ENCODE data around the gene SEPTIN5. TPM values are rescaled to one million over a fixed set of nuclear protein-coding genes. Genes with fewer than 3 reads are reported as not detected.
A peak's percentile ranks its signal among the peaks of the same experiment; 100 is the strongest.

SEPTIN5 gene
- total and polyA plus RNA-seq, 4 experiments from 2014 or later, result not detected

GRCh38 chr22:19719488-19720021 lies 5.3 kb downstream of the SEPTIN5 start:
- Mint-ChIP-seq H3K4me1 (peaks cover 5 to 37% (median 13%) of the 10 kb centered on the region in 4 donors), H3K27ac (peak overlapping the region in 1 of 7 donors; percentile 55), H3K36me3 (no peaks in the 10 kb centered on the region), H3K9me3 (peaks cover 0 to 2% (median 0%) of the 10 kb centered on the region in 8 donors), H3K4me3 (peak overlapping the region; percentile 55 to 78 (median 72)), H3K27me3 (peaks cover 20 to 32% of the 10 kb centered on the region in 2 donors)
- Histone ChIP-seq H3K9me3 (ENCODE audit: control insufficient read depth in 1 of 2, low read length in 2 of 2) (no peaks in the 10 kb centered on the region), H3K4me1 (ENCODE audit: insufficient read depth, low read length) (peaks cover 30% of the 10 kb centered on the region), H3K4me3 (ENCODE audit: low read length in 2 of 2) (no peak overlapping the region), H3K36me3 (ENCODE audit: insufficient read depth, low read length) (no peaks in the 10 kb centered on the region), H3K27ac (ENCODE audit: low read depth, low read length) (no peak overlapping the region), H3K27me3 (ENCODE audit: insufficient read depth, low read length) (peaks cover 20% of the 10 kb centered on the region)
- POLR2A ChIA-PET (ENCODE audit: partially characterized antibody), result no interaction called here
- peak in 1 of 5 donors; percentile 42 for DNase-seq
- intact Hi-C loops (cut with micrococcal nuclease), result loop anchor here (2.0 kb wide), 1 partner anchor 541 kb away; the partner anchor contains the start of gene SLC25A1
- CTCF ChIA-PET (ENCODE audit: partially characterized antibody), result interaction anchor here (1.1 kb wide), 1 partner anchor 39 kb away, joined by 3 read pairs; no protein-coding TSS in a partner anchor

DNA sequence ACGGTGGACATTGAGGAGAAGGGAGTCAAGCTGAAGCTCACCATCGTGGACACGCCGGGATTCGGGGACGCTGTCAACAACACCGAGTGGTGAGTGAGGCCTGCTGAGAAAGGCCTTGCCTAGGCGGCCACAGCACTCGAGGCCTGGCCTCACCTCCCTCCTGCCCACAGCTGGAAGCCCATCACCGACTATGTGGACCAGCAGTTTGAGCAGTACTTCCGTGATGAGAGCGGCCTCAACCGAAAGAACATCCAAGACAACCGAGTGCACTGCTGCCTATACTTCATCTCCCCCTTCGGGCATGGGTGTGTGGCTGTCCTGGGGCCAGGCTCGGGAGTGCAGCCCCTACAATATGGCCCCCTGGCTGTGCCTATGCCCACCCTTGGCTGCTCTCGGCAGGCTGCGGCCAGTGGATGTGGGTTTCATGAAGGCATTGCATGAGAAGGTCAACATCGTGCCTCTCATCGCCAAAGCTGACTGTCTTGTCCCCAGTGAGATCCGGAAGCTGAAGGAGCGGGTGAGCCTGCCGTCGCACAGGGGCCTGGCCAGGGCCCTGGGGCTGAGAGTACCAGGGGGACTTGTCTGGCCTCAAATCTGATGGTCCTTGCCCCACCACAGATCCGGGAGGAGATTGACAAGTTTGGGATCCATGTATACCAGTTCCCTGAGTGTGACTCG lies 6.0 kb downstream of the SEPTIN5 start:
- no peaks in the 10 kb centered on the region for H3K36me3 ChIP-seq (ENCODE audit: insufficient read depth, low read length)
- no peak overlapping the region for H3K4me3 ChIP-seq (ENCODE audit: low read length in 2 of 2)
- peaks cover 15% of the 10 kb centered on the region for H3K27me3 ChIP-seq (ENCODE audit: insufficient read depth, low read length)
- ChIA-PET CTCF (ENCODE audit: partially characterized antibody) (interaction anchor here (1.1 to 1.5 kb wide), 2 partner anchors 10 to 40 kb away, joined by 3 to 5 read pairs; no protein-coding TSS in a partner anchor), POLR2A (ENCODE audit: partially characterized antibody) (no interaction called here)
- Mint-ChIP-seq H3K36me3 (no peaks in the 10 kb centered on the region), H3K9me3 (peaks cover 0 to 2% (median 0%) of the 10 kb centered on the region in 8 donors), H3K4me3 (peak overlapping the region in 3 of 8 donors; percentile 37 to 78 (median 55)), H3K27me3 (peaks cover 26 to 33% of the 10 kb centered on the region in 2 donors), H3K4me1 (peaks cover 5 to 40% (median 16%) of the 10 kb centered on the region in 4 donors), H3K27ac (peak overlapping the region in 1 of 7 donors; percentile 53)
- H3K9me3 ChIP-seq (ENCODE audit: control insufficient read depth in 1 of 2, low read length in 2 of 2), result no peaks in the 10 kb centered on the region
- H3K27ac ChIP-seq (ENCODE audit: low read depth, low read length), result no peak overlapping the region
- peak in 1 of 5 donors; percentile 19 for DNase-seq
- peaks cover 24% of the 10 kb centered on the region for H3K4me1 ChIP-seq (ENCODE audit: insufficient read depth, low read length)
- intact Hi-C loops (cut with micrococcal nuclease), result no loop called here

DNA sequence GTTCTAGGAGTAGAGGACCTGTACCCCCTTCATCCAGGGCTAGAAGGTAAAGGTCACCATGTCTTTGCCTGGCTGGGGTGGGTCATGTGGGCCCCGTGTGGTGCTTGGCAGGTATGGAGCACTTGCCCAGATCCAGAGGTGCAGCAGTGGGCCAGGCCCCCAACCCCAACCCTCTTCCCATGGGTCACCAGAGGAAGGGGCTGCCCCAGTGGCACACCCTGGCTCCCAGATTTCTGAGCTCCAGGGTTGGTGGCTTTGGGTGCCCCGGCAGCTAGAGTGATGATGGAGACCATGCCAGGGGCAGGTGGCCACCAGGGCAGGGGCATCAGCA lies 6.7 kb downstream of the SEPTIN5 start:
- ChIA-PET CTCF (ENCODE audit: partially characterized antibody) (interaction anchor here (1.5 kb wide), 1 partner anchor 9 kb away, joined by 5 read pairs; no protein-coding TSS in a partner anchor), POLR2A (ENCODE audit: partially characterized antibody) (no interaction called here)
- no peak overlapping the region for H3K27ac ChIP-seq (ENCODE audit: low read depth, low read length)
- peak overlapping the region in 1 of 8 donors; percentile 2 for H3K4me3 Mint-ChIP-seq
- H3K9me3 ChIP-seq (ENCODE audit: control insufficient read depth in 1 of 2, low read length in 2 of 2), result no peaks in the 10 kb centered on the region
- no peaks in the 10 kb centered on the region for H3K36me3 Mint-ChIP-seq
- intact Hi-C loops (cut with micrococcal nuclease), result no loop called here
- H3K27ac Mint-ChIP-seq, result peak overlapping the region in 1 of 7 donors; percentile 53
- peaks cover 0 to 2% (median 0%) of the 10 kb centered on the region in 8 donors for H3K9me3 Mint-ChIP-seq
- peak in 1 of 5 donors; percentile 17 for DNase-seq
- H3K4me1 ChIP-seq (ENCODE audit: insufficient read depth, low read length), result peaks cover 24% of the 10 kb centered on the region
- H3K27me3 ChIP-seq (ENCODE audit: insufficient read depth, low read length), result peaks cover 9% of the 10 kb centered on the region
- H3K4me3 ChIP-seq (ENCODE audit: low read length in 2 of 2), result no peak overlapping the region
- H3K27me3 Mint-ChIP-seq, result peaks cover 28 to 35% of the 10 kb centered on the region in 2 donors
- H3K4me1 Mint-ChIP-seq, result peaks cover 5 to 40% (median 16%) of the 10 kb centered on the region in 4 donors
- H3K36me3 ChIP-seq (ENCODE audit: insufficient read depth, low read length), result no peaks in the 10 kb centered on the region

DNA sequence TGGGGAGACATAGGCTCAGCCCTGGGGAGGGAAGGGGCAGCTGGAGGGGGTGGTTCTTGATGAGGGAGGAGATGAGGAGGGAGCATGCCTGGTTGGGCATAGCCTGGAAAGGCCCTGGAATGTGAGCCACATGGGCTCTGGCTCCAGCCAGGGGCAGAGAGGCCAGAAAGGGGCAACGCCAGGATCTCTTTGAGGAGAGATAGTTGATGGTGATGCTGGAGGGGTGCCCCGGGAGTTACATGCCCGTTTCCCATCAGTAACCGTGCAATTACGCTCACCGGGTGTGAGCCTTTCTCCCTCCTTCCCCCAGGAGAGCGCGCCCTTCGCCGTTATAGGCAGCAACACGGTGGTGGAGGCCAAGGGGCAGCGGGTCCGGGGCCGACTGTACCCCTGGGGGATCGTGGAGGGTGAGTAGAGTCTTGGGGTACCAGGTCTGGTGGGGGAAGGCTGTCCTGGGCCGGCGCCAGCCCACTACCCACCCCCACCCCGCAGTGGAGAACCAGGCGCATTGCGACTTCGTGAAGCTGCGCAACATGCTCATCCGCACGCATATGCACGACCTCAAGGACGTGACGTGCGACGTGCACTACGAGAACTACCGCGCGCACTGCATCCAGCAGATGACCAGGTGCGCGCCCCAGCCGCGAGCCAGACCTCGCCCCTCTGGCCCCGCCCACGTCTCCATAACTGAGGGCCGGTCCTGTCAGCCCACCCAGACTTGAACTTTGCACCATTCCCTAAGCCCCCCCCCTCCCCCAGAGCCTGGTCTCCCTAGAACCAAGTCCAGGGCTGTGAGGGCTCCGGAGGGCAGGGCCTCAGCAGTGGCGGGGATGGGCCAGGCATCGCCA lies 7.3 kb downstream of the SEPTIN5 start:
- H3K9me3 ChIP-seq (ENCODE audit: control insufficient read depth in 1 of 2, low read length in 2 of 2), result no peaks in the 10 kb centered on the region
- no peak overlapping the region for H3K27ac ChIP-seq (ENCODE audit: low read depth, low read length)
- intact Hi-C loops (cut with micrococcal nuclease), result no loop called here
- DNase-seq, result peak in 1 of 5 donors; percentile 42
- peaks cover 24% of the 10 kb centered on the region for H3K4me1 ChIP-seq (ENCODE audit: insufficient read depth, low read length)
- POLR2A ChIA-PET (ENCODE audit: partially characterized antibody), result no interaction called here
- peaks cover 5 to 40% (median 16%) of the 10 kb centered on the region in 4 donors for H3K4me1 Mint-ChIP-seq
- peaks cover 28 to 35% of the 10 kb centered on the region in 2 donors for H3K27me3 Mint-ChIP-seq
- CTCF ChIA-PET (ENCODE audit: partially characterized antibody), result interaction anchor here (1.5 kb wide), 1 partner anchor 9 kb away, joined by 5 read pairs; no protein-coding TSS in a partner anchor
- H3K36me3 Mint-ChIP-seq, result no peaks in the 10 kb centered on the region
- H3K9me3 Mint-ChIP-seq, result peaks cover 0 to 2% (median 0%) of the 10 kb centered on the region in 8 donors
- H3K27me3 ChIP-seq (ENCODE audit: insufficient read depth, low read length), result peaks cover 5% of the 10 kb centered on the region
- H3K36me3 ChIP-seq (ENCODE audit: insufficient read depth, low read length), result no peaks in the 10 kb centered on the region
- H3K4me3 Mint-ChIP-seq, result peak overlapping the region in 2 of 8 donors; percentile 36 to 44
- H3K27ac Mint-ChIP-seq, result peak overlapping the region in 1 of 7 donors; percentile 53
- no peak overlapping the region for H3K4me3 ChIP-seq (ENCODE audit: low read length in 2 of 2)

DNA sequence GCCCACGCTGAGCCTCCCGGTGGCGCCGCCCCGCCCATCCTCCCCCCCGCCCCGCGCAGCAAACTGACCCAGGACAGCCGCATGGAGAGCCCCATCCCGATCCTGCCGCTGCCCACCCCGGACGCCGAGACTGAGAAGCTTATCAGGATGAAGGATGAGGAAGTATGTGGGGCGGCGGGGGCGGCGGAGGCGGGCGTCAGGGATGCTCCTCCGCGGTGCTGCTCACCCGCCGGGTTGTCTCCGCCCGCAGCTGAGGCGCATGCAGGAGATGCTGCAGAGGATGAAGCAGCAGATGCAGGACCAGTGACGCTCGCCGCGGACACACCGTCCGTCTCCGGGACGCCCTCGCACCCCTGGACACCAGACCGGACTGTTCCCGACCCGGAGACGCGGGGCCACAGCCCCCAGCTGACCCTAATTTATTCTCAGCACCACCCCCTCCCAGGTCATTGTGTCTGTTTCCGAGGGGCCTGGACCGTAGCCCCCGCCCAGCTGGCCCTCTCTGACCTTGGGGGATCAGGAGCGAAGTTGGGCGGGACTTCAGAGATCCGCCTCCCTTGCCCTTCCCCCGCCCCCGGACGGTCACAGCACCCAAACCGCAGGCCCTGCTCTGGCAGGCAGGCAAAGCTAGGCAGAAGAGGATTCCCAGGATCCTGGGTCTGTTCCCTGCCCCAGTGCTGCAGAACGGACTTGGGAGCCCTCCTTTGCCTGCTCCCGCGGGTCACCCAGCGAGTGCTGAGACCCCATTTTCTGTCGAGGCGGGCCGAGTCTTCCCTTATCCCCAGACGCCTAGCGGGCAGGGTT lies 8.1 kb downstream of the SEPTIN5 start:
- H3K4me3 ChIP-seq (ENCODE audit: low read length in 2 of 2), result peak overlapping the region in 1 of 2 donors; percentile 6
- H3K27ac ChIP-seq (ENCODE audit: low read depth, low read length), result no peak overlapping the region
- Mint-ChIP-seq H3K4me3 (no peak overlapping the region), H3K36me3 (no peaks in the 10 kb centered on the region), H3K4me1 (peaks cover 5 to 40% (median 16%) of the 10 kb centered on the region in 4 donors), H3K27me3 (peaks cover 28 to 35% of the 10 kb centered on the region in 2 donors), H3K27ac (no peak overlapping the region), H3K9me3 (peaks cover 0 to 6% (median 0%) of the 10 kb centered on the region in 8 donors)
- intact Hi-C loops (cut with micrococcal nuclease), result no loop called here
- ChIA-PET CTCF (ENCODE audit: partially characterized antibody) (no interaction called here), POLR2A (ENCODE audit: partially characterized antibody) (no interaction called here)
- H3K27me3 ChIP-seq (ENCODE audit: insufficient read depth, low read length), result peaks cover 5% of the 10 kb centered on the region
- DNase-seq, result peak in 1 of 5 donors; percentile 39
- H3K4me1 ChIP-seq (ENCODE audit: insufficient read depth, low read length), result peaks cover 23% of the 10 kb centered on the region
- no peaks in the 10 kb centered on the region for H3K36me3 ChIP-seq (ENCODE audit: insufficient read depth, low read length)
- no peaks in the 10 kb centered on the region for H3K9me3 ChIP-seq (ENCODE audit: control insufficient read depth in 1 of 2, low read length in 2 of 2)

GRCh38 chr22:19722982-19723231 lies 8.6 kb downstream of the SEPTIN5 start:
- Histone ChIP-seq H3K27ac (ENCODE audit: low read depth, low read length) (no peak overlapping the region), H3K36me3 (ENCODE audit: insufficient read depth, low read length) (no peaks in the 10 kb centered on the region), H3K9me3 (ENCODE audit: control insufficient read depth in 1 of 2, low read length in 2 of 2) (no peaks in the 10 kb centered on the region), H3K4me3 (ENCODE audit: low read length in 2 of 2) (peak overlapping the region in 1 of 2 donors; percentile 6), H3K27me3 (ENCODE audit: insufficient read depth, low read length) (peaks cover 5% of the 10 kb centered on the region), H3K4me1 (ENCODE audit: insufficient read depth, low read length) (peaks cover 18% of the 10 kb centered on the region)
- H3K4me3 Mint-ChIP-seq, result peak overlapping the region in 4 of 8 donors; percentile 35 to 70 (median 62)
- H3K4me1 Mint-ChIP-seq, result peaks cover 2 to 36% (median 12%) of the 10 kb centered on the region in 4 donors
- CTCF ChIA-PET (ENCODE audit: partially characterized antibody), result no interaction called here
- intact Hi-C loops (cut with micrococcal nuclease), result no loop called here
- POLR2A ChIA-PET (ENCODE audit: partially characterized antibody), result no interaction called here
- H3K9me3 Mint-ChIP-seq, result peaks cover 0 to 4% (median 0%) of the 10 kb centered on the region in 8 donors
- H3K27me3 Mint-ChIP-seq, result peaks cover 30 to 37% of the 10 kb centered on the region in 2 donors
- H3K27ac Mint-ChIP-seq, result no peak overlapping the region
- DNase-seq, result peak in 1 of 5 donors; percentile 1
- no peaks in the 10 kb centered on the region for H3K36me3 Mint-ChIP-seq
